Activated naive CD8-positive, alpha-beta T cell treated with anti-CD3 and anti-CD28 coated beads, Interleukin-2, amount 50 U/mL, for 16 hours (primary cell): ENCODE measurements around the gene UVRAG.

Source experiments
- DNase-seq: peaks from one replicate; pipeline ENCODE4 v3.0.0-alpha.2; 2020; ENCODE audit warnings: low read depth, low spot score

The UVRAG gene

DNA sequence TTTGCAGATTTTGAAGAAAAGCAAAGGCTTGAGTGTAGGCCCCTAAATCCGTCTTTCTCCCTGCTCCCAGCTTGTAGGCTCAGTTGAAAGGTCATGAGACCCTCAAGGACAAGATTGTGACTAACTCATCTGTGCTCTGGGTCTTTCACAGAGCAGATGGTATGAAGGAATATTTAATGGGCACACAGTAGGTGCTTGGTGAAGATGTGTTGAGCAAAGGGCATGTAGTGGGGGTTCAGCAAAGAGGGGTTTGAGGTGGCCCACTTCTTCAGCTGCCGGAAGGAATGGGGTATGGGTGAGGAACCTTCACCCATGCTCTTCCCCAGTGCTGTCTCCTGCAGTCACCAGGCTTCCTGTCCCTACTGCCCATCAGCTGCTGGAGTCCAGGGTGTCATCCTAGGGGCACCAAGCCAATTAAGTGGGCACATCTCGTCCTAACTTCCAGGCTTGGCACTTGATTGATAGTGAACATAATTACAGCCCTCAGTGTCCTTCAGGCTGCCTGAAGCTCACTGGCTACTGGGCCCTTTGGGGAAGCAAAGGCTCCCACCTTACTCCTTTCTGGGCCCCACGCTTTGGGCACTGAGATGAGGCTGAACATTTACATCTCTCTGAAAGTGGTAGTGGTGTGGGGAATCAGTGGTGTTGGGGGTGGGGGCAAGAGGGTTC lies 31.5 kb upstream of the UVRAG start:
- no peak for DNase-seq

DNA sequence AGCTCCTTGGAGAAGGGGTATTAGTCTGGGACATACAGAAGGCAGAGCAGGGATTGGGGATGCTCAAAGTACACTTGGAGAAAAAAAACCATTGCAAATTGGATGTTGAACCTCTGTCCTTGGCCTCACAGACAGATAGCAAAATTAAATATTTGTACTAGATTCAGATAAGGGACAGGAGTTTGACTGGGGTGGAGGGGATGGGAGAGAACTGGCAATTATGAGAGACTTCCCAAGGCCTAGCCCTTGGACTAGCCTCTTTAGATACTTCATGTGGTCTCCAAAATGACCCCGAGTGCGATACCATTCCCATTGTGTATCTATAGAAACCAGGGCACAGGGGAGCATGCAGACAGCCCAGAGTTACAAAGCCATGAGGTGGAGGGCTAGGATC lies 30.9 kb upstream of the UVRAG start:
- DNase-seq, result no peak

DNA sequence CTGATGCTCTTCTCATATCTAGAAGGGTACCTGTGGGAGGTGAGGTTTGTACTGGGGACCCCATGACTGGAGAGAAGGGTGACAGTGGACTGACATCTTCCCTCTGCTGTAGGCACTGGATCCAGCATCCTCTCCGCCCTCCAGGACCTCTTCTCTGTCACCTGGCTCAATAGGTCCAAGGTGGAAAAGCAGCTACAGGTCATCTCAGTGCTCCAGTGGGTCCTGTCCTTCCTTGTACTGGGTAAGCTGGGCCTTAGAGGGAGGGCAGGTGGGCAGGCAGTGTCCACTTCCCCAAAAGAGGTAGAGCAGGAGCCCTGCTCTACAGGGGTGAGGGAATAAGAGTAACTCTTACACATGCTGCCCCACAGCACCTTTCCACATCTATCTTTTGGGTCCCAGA lies 30.5 kb upstream of the UVRAG start:
- no peak for DNase-seq

DNA sequence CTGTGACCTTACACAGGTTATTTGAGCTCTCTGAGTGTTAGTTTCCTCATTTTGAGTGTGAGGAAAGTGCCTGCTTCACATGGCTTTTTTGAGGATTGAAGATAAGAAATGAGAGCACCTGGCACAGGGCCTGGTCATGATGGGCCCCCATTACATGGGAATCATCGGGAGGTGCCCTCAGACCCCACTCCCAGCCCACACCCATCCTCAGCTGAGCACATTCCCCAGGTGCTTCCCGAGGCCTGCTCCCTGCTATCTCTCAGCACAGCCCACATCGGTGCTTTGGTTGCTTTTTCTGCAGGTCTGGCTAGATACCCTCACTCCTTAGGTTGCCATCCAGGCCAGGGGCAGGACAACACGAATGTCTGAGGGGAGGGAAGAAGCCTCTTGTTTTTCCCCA lies 29.8 kb upstream of the UVRAG start:
- no peak for DNase-seq

DNA sequence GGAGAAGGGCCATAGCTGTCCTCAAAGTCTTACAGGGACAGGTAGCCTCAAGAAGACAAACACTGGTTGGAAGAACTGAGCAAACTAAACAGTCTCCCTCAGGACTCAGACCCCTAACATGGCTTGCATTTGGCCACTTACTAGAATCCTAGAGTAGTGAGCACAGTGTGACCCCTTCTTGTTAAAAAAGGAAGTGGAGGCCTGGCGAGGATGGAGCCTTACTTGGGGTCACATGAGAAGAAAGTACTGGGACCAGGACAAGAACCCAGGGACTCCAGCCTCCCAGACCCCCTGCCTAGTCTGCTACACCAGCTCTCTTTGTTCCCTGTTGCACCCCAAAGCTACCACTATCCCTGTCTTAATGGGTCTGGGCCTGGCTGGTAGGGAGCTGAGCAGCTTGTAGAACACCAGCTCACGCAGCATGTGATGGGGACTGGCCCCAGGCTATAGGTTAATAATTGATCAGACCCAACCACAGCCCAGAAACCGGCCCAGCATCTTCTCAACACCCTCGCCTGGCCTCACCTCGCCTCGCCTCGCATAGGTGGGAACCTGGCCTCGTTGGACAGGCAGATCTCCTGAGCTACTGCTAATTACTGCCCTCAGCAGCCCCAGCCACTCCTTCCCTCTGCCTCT lies 28.8 kb upstream of the UVRAG start:
- no peak for DNase-seq

DNA sequence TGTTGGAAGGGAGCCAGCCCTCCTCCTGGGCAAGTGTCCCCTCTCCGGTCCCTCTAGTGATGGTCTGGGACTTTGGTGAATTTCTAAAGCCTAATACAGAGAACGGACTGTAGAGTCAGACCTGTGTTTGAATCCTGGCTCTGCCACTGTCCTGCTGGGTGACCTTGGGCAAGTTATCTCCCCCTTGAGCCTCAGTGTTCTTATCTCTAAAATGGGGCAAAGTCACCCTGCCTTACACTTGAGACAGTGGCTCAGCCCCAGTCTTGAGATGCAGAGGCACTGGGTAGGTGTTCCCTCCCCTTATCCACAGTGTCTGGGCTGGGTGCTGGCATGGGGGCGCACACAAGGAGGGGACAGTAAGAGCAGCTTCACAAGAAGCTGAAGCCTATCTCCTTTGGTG lies 25.5 kb upstream of the UVRAG start:
- no peak for DNase-seq

DNA sequence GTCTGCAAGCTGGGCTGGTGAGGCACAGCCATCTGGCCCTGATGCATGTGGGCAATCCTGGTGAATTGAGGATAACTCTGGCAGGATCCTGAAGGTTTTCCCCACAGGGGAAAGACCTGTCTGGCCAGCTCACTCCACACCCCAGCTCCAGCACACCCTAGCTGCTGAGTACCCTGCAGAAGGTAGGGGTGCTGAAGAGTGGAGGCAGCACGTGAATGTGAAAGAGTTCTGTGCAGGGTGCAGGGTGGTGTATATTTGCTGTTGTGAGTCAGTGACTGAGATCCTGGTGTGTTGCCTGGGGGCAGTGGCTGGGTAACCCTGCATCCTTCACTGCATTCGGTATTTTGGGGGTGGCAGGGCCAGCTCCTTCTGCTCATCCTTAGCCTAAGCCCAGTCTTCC lies 24.0 kb upstream of the UVRAG start:
- no peak for DNase-seq

DNA sequence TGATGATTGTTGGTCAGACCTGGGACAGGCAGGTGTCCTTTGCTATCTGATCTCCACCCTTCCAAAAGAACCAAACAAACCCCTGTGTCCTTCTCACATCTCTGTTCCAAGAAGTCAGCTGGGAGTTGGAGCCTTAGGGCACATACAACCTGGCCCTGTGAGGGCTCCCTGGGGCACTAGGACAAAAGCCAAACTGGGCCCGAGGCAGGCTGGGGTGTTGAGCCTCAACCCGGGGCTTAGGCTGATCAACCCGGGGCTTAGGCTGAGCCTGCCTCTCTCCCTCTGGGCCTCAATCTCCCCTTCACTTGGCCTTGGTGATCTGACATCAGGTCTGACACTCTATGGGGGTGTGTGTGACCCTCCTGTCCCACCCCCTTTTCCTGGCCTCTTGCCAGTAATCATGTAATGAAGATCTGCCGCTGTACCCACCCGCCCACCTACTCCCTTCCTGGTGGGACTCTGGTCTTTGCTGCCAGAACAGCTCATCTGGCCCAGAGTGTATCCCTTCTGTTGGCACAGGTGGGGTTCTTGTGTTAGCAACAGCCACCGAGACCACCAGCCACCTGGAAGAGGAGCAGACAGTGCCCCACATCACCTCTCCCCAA lies 22.8 kb upstream of the UVRAG start:
- no peak for DNase-seq

DNA sequence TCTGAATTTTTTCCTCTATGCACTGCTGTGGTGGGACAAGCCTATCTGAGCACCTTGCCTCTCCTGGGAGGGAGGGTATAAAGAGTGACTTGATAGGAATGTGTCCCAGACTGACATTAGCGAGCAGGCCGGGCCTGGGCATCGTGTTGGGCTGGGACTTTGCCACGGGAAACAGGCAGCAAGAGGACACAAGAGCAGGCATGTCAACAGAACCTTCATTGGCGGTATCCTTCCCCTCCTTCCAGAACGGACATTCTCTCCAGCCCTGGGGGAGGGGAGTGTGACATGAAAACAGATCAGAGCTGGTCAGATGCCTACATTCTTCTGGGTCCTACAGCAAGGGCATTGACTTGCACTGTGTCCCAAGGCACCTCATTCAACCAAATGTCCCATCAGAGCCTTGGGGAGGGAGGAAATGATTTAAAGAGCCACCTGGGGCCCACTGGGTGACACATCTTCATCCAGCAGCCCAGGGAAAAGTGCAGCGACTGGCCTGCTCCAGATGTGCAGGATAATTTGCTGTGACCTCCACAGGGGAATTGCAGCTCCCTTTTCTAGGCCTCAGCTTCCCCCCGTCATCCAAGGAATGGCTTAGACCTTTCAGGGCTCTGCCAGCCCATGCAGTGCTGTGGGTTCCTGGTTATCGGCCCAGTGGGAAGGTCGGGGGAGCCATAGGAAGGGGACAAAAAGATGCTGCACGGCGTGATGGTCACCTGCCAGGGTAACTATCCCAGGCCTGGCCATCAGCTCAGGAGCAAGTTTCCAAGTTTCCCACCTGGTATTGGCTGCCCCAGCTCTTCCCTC lies 21.8 kb upstream of the UVRAG start:
- no peak for DNase-seq

DNA sequence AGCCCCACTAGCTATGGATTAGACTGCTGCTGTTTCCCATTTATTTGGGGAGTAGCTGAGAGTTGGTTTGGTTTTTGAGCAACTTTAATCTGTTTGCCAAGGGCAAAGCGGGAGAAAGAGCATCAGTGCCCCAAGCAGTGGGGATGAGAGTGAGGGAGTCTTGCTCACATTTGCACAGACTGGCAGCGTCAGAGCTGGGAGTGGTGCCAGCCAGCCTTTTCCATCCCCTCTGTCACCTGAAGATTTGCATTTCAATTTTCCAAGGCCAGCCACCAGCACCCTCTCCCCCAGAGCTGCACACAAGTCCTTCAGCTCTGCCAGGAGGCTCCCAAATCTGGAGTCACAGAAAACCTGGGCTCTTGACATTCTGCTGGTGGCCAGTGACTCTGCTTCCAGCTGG lies 21.0 kb upstream of the UVRAG start:
- no peak for DNase-seq

DNA sequence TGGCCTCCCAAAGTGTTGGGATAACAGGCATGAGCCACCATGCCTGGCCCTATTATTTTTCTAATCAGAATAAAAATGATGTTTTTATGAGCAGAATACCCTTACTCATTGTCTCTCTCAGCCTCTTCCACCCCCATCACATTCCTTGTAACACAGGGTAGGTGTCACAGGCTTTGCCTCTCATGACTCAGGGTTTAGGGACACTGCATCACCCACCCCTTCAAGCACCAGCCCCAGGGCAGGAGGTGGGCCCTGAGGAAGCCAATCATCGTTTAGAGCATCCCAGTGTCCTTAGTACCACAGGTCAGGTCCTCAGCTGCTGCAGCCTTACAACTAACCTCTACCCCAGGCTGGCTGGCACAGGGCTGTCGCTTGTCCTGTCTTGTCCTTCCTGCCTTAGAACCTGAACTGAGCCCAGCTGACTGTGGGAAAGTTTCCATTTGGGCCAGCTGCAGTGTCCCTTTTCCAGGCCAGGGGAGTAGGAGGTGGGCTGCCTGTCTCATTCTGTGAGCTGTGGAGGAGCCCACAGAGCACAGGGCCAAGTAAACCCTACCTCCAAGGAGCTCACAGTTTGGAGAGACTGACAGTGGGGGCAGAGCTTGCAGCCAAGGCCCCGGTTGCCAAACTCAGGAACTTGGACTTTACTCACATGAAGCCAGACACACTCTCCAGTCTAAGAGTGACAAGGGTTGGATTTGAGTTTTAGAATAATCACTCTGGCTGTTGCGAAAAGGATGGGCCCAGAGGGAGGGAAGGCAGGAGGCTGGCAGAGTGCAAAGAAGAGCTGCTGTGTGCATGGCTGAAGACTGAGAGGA lies 19.5 kb upstream of the UVRAG start:
- DNase-seq, result no peak

DNA sequence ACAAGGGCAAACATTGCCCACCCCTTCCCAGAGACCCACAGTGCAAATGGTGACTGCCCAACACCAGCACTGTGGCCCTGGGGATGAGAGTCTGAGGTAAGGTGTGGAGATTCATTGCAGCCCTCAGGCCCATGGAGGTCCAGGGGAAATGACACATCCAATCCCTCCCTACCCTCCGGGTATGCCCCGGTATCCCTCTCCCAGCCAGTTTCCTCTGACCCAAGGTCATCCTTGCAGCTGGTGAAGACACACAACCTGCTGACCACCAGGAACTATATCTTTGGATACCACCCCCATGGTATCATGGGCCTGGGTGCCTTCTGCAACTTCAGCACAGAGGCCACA lies 18.9 kb upstream of the UVRAG start:
- DNase-seq, result no peak

DNA sequence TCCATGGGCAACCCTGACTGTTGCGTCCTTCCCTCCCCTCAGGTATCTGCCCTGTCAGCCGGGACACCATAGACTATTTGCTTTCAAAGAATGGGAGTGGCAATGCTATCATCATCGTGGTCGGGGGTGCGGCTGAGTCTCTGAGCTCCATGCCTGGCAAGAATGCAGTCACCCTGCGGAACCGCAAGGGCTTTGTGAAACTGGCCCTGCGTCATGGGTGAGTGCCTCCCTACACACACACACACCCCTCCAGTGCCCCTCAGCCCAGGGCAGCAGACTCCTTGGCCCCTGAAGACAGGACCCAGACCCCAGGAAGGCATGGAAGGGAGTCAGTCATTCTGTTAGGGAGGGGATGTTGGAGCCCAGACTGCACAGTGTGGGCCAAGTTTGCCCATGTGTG lies 17.9 kb upstream of the UVRAG start:
- no peak for DNase-seq

DNA sequence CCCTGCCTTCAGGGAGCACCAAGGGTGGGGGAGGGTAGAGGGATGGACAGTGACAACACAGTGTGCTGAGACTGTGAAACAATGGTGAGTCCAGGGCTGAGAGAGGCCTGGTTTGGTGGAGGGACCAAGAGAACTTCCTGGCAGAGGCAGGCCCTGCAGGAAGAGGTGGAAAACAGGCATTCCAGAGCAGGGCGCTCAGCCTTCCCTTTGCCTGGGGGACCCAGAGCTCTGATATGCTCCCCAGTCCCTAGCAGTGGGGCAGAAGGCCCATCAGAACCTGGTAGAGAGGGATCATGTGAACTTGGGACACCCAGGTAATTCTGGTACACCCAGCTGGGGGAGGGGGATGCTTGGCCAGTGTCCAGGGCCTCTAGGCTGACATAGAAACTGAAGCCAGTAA lies 17.2 kb upstream of the UVRAG start:
- no peak for DNase-seq

DNA sequence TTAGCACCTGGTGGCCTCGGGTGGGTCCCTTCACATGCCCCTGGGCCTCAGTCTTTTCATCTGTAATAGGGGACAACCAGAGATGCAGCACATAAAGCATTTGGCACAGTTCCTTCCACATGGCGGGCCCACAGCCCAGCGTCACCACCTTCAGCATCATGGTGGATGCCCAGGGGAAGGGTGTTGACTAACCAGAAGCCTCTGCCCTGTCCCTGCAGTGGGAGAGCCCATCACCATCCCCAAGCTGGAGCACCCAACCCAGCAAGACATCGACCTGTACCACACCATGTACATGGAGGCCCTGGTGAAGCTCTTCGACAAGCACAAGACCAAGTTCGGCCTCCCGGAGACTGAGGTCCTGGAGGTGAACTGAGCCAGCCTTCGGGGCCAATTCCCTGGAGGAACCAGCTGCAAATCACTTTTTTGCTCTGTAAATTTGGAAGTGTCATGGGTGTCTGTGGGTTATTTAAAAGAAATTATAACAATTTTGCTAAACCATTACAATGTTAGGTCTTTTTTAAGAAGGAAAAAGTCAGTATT lies 14.8 kb upstream of the UVRAG start:
- DNase-seq, result no peak

DNA sequence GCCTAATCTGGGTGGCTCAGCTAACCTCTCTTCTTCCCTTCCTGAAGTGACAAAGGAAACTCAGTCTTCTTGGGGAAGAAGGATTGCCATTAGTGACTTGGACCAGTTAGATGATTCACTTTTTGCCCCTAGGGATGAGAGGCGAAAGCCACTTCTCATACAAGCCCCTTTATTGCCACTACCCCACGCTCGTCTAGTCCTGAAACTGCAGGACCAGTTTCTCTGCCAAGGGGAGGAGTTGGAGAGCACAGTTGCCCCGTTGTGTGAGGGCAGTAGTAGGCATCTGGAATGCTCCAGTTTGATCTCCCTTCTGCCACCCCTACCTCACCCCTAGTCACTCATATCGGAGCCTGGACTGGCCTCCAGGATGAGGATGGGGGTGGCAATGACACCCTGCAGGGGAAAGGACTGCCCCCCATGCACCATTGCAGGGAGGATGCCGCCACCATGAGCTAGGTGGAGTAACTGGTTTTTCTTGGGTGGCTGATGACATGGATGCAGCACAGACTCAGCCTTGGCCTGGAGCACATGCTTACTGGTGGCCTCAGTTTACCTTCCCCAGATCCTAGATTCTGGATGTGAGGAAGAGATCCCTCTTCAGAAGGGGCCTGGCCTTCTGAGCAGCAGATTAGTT lies 14.2 kb upstream of the UVRAG start:
- no peak for DNase-seq

DNA sequence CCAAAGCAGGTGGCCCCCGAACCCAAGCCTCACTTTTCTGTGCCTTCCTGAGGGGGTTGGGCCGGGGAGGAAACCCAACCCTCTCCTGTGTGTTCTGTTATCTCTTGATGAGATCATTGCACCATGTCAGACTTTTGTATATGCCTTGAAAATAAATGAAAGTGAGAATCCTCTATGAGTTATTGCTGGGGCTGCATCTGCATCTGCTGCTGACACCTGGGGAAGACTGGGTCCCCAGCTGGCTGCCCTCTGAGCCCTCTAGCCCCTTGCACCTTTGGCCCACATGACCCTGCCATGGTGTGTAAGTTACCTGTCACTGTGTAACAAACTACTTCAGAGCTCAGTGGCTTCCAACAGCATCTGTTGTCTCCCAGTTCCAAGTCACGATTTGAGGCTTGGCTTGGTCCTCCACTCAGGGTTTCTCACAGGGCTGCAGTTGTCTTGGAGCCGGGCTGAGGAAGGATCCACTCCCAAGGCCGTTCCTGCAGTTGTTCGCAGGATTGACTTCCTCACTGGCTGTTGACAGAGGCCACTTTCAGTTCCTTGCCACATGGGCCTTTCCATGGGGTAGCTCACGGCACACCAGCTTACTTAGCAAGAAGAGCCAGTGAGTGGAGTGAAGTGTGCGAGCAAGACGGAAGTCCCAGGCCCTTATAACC lies 13.5 kb upstream of the UVRAG start:
- DNase-seq, result no peak

DNA sequence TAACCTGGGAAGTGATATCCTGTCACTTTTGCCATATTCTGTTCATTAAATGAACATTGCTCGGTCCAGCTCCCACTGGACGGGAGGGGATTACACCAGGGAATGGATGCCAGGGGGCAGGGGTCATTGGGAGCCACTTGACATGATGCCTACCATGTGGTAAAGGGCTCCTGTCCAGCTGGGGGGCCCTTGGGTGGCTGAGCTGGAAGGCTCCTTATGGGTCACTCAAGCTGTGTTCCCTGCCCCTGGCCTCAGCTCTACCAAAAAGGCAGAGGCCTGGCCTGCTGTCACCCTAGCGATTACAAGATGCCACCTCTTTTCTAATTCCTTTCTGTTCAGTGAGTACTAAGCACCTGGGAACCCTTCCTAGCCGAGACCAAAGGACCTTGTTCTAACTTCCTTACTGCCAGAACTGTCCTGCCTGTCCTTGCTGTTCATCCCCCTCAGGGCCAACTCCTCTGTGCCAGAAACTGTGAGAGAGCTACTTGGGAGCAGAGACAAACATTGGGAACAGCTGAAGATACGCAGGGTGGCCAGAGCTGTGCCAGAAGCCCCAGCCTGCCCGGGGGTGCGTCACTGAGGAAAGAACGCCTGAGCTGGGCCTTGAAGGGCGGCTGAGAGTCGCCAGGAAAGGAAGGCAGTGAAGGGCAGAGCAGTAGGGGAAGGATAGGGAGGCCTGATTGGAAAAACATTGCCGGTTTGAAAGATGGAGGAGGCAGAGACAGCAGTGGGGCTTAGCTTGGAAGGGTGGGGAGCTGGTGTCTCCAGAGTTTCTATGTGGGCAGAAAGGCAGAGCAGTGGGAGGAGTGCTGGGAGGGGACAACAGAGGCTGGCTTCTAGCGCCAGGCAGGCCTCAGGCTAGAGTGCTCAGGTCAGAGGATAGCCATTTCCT lies 12.7 kb upstream of the UVRAG start:
- DNase-seq, result no peak
